ENCODE results near the gene SORCS1. TPM values are rescaled to one million over a fixed set of nuclear protein-coding genes. Genes with fewer than 3 reads are reported as not detected.

SORCS1 gene
- total and polyA plus RNA-seq, 2 experiments from 2014 or later, result 1.1 to 4.6 TPM

- Histone ChIP-seq H3K9me3 (ENCODE audit: low read depth) (no peaks in the 10 kb centered on the region), H3K36me3 (replicated peaks; ENCODE audit: insufficient read depth, low read depth) (no peaks in the 10 kb centered on the region), H3K79me2 (no peaks in the 10 kb centered on the region), H3K4me2 (no peak overlapping the region), H3K4me1 (ENCODE audit: insufficient read depth) (peaks cover 8% of the 10 kb centered on the region), H4K20me1 (ENCODE audit: insufficient read depth, poor library complexity, severe bottlenecking) (no peaks in the 10 kb centered on the region), H3K9me2 (replicated peaks; ENCODE audit: insufficient read depth) (no peaks in the 10 kb centered on the region), H2AFZ (no peak overlapping the region), H3K27me3 (no peaks in the 10 kb centered on the region), H3K4me3 (no peak overlapping the region), H3K27ac (no peak overlapping the region)
- WGBS (ENCODE audit: low lambda C conversion rate, missing lambda C conversion rate), result 86% methylated on average over 3 of the region's 3 CpGs
- no peak for DNase-seq (ENCODE audit: low spot score)
- TF ChIP-seq EZH2 (IDR thresholded peaks at IDR 0.05; ENCODE audit: borderline replicate concordance) (no peak), EZH2phosphoT487 (IDR thresholded peaks at IDR 0.05; ENCODE audit: low read depth, severe bottlenecking, unreplicated experiment) (no peak)
- TF ChIP-seq, protein P1, sequence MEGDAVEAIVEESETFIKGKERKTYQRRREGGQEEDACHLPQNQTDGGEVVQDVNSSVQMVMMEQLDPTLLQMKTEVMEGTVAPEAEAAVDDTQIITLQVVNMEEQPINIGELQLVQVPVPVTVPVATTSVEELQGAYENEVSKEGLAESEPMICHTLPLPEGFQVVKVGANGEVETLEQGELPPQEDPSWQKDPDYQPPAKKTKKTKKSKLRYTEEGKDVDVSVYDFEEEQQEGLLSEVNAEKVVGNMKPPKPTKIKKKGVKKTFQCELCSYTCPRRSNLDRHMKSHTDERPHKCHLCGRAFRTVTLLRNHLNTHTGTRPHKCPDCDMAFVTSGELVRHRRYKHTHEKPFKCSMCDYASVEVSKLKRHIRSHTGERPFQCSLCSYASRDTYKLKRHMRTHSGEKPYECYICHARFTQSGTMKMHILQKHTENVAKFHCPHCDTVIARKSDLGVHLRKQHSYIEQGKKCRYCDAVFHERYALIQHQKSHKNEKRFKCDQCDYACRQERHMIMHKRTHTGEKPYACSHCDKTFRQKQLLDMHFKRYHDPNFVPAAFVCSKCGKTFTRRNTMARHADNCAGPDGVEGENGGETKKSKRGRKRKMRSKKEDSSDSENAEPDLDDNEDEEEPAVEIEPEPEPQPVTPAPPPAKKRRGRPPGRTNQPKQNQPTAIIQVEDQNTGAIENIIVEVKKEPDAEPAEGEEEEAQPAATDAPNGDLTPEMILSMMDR (IDR thresholded peaks at IDR 0.05; ENCODE audit: poor library complexity), result no peak
Measured at GRCh38 chr10:106967452-106967851, 197.1 kb downstream of the SORCS1 start.

DNA sequence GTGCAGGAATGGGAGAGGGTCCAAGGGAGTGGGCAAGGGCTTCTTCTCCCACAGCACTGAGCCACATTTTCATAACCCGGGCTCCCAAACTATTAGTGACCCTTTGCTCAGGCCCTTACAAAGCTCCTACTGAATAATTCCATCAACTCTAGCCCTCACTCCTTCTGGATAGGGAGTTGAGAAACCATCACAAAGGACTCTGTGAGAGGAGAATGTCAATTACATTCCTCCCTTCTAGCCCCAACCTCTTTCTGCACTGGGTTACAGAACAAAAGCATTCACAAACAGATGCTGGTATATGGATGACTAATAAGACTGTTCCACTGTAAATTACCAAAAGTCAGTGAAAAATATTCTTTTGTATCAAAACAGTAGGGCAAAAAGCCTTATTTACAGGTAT lies 203.7 kb downstream of the SORCS1 start:
- Histone ChIP-seq H3K4me2 (no peak overlapping the region), H3K36me3 (replicated peaks; ENCODE audit: insufficient read depth, low read depth) (no peaks in the 10 kb centered on the region), H3K4me3 (no peak overlapping the region), H3K4me1 (ENCODE audit: insufficient read depth) (peaks cover 14% of the 10 kb centered on the region), H2AFZ (no peak overlapping the region), H3K79me2 (no peaks in the 10 kb centered on the region), H4K20me1 (ENCODE audit: insufficient read depth, poor library complexity, severe bottlenecking) (no peaks in the 10 kb centered on the region), H3K27ac (no peak overlapping the region), H3K27me3 (no peaks in the 10 kb centered on the region), H3K9me2 (replicated peaks; ENCODE audit: insufficient read depth) (no peaks in the 10 kb centered on the region), H3K9me3 (ENCODE audit: low read depth) (no peaks in the 10 kb centered on the region)
- WGBS (ENCODE audit: low lambda C conversion rate, missing lambda C conversion rate), result 94% methylated on average over 1 of the region's 1 CpG
- TF ChIP-seq EZH2 (IDR thresholded peaks at IDR 0.05; ENCODE audit: borderline replicate concordance), result no peak
- no peak for TF ChIP-seq EZH2phosphoT487 (IDR thresholded peaks at IDR 0.05; ENCODE audit: low read depth, severe bottlenecking, unreplicated experiment)
- TF ChIP-seq, protein P1 (IDR thresholded peaks at IDR 0.05; ENCODE audit: poor library complexity), result no peak
- no peak for DNase-seq (ENCODE audit: low spot score)

- no peaks in the 10 kb centered on the region for H3K9me3 ChIP-seq (ENCODE audit: low read depth)
- no peak overlapping the region for H3K4me2 ChIP-seq
- H3K27ac ChIP-seq, result no peak overlapping the region
- no peaks in the 10 kb centered on the region for H4K20me1 ChIP-seq (ENCODE audit: insufficient read depth, poor library complexity, severe bottlenecking)
- WGBS (ENCODE audit: low lambda C conversion rate, missing lambda C conversion rate), result 90% methylated on average over 3 of the region's 3 CpGs
- no peaks in the 10 kb centered on the region for H3K27me3 ChIP-seq
- no peaks in the 10 kb centered on the region for H3K9me2 ChIP-seq (replicated peaks; ENCODE audit: insufficient read depth)
- no peaks in the 10 kb centered on the region for H3K36me3 ChIP-seq (replicated peaks; ENCODE audit: insufficient read depth, low read depth)
- no peak for DNase-seq (ENCODE audit: low spot score)
- H3K79me2 ChIP-seq, result no peaks in the 10 kb centered on the region
- H3K4me3 ChIP-seq, result no peak overlapping the region
- H3K4me1 ChIP-seq (ENCODE audit: insufficient read depth), result peaks cover 14% of the 10 kb centered on the region
- H2AFZ ChIP-seq, result no peak overlapping the region
- TF ChIP-seq, protein P1 (IDR thresholded peaks at IDR 0.05; ENCODE audit: poor library complexity), result no peak
- TF ChIP-seq EZH2 (IDR thresholded peaks at IDR 0.05; ENCODE audit: borderline replicate concordance), result no peak
- TF ChIP-seq EZH2phosphoT487 (IDR thresholded peaks at IDR 0.05; ENCODE audit: low read depth, severe bottlenecking, unreplicated experiment), result no peak
Measured at GRCh38 chr10:106959521-106959920, 205.0 kb downstream of the SORCS1 start.
